Activated CD4-positive, alpha-beta memory T cell treated with anti-CD3 and anti-CD28 coated beads for 36 hours (primary cell): ENCODE data around the gene SUPT3H. TPM values are rescaled to one million over a fixed set of nuclear protein-coding genes. Genes with fewer than 3 reads are reported as not detected.

Experiments
- CTCF ChIA-PET: fragments of 350-600 bp; sonication (Branson Sonifier 250); formaldehyde crosslinking; loops from one replicate; lab custom pipeline; 2021; ENCODE audit warnings: antibody characterized with exemption, inconsistent platforms; lab: Charles Lee
- POLR2A ChIA-PET: fragments of 350-600 bp; sonication (Branson Sonifier 250); formaldehyde crosslinking; loops from one replicate; lab custom pipeline; 2021; ENCODE audit warnings: antibody characterized with exemption; lab: Charles Lee
- DNase-seq: peaks from one replicate; pipeline ENCODE4 v3.0.0-alpha.2; 2020
- H3K27ac Mint-ChIP-seq: one replicate; pipeline ENCODE4 v1.8.0; 2021; ENCODE audit warnings: mixed read lengths
- H3K27me3 Mint-ChIP-seq: one replicate; pipeline ENCODE4 v1.8.0; 2021; ENCODE audit warnings: mixed read lengths
- H3K36me3 Mint-ChIP-seq: one replicate; pipeline ENCODE4 v1.8.0; 2021; ENCODE audit warnings: mixed read lengths
- H3K4me1 Mint-ChIP-seq: one replicate; pipeline ENCODE4 v1.8.0; 2021; ENCODE audit warnings: low read depth, mixed read lengths
- H3K4me3 Mint-ChIP-seq: one replicate; pipeline ENCODE4 v1.8.0; 2021; ENCODE audit warnings: mild to moderate bottlenecking, mixed read lengths
- H3K9me3 Mint-ChIP-seq: one replicate; pipeline ENCODE4 v1.8.0; 2021; ENCODE audit warnings: mixed read lengths
- intact Hi-C: fragments of 100-400 bp; cut with micrococcal nuclease; formaldehyde crosslinking; loops from one replicate; pipeline ENCODE4 v1.15.1; 2023
- total RNA-seq, 2 experiments: library from RNA; stranded (reverse); gene quantifications; one replicate each; pipeline ENCODE4 v1.2.3, GENCODE V29; 2021

SUPT3H gene
- total RNA-seq, 2 experiments from 2014 or later: 17.4 to 18.2 TPM

DNA sequence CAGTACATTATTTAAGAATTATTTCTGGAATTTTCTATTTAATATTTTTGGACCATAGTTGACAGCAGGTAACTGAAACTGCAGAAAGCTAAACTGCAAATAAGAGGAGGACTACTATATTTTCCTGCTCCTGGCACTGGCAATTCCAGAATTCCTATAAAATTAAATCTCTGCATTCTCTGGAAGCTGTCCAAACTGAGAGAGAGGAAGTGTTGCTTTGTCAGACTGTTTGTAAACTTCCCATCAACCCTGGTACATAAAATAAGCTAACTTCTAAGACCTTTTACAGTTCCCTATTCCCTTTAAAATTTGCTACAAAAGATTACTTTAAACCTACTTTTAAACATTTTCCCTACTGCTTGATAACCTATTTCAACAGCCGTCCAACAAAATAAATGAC, 245.7 kb downstream of the SUPT3H start:
- ChIA-PET CTCF (no interaction called here), POLR2A (no interaction called here)
- H3K27me3 Mint-ChIP-seq: no peaks in the 10 kb centered on the region

DNA sequence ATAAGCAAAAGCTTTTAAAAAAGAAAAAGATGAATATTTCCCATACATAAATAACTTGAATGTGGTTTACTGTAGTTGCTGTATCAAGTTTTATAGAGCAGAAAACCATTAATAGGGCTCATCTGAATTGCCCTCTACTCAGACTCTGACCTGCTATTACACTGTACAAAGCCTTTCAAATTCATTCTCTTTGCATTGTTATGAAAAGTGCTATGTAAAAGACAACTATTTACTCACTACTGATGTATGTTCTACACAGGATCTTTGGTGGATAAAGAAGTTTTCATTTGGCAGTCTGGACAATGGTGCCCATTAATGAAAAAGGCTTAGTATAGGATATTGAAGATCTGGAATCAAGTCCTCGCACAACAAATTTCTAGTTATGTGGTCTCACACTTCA, 248.7 kb downstream of the SUPT3H start:
- ChIA-PET CTCF (no interaction called here), POLR2A (no interaction called here)
- Mint-ChIP-seq H3K27me3 (no peaks in the 10 kb centered on the region), H3K27ac (no peak overlapping the region), H3K4me1 (no peaks in the 10 kb centered on the region), H3K9me3 (no peaks in the 10 kb centered on the region), H3K4me3 (no peak overlapping the region), H3K36me3 (no peaks in the 10 kb centered on the region)
- DNase-seq: no peak
- intact Hi-C loops: no loop called here

More for the DNA sequence above, 245.7 kb downstream of the SUPT3H start:
- no peak for DNase-seq
- Mint-ChIP-seq H3K27ac (no peak overlapping the region), H3K9me3 (peaks cover 18% of the 10 kb centered on the region), H3K36me3 (peaks cover 13% of the 10 kb centered on the region), H3K4me3 (no peak overlapping the region), H3K4me1 (no peaks in the 10 kb centered on the region)
- intact Hi-C loops: no loop called here

GRCh38 chr6:45127185-45127584, 250.5 kb downstream of the SUPT3H start:
- Mint-ChIP-seq H3K9me3 (no peaks in the 10 kb centered on the region), H3K4me1 (no peaks in the 10 kb centered on the region), H3K36me3 (no peaks in the 10 kb centered on the region), H3K4me3 (no peak overlapping the region), H3K27ac (no peak overlapping the region), H3K27me3 (no peaks in the 10 kb centered on the region)
- ChIA-PET POLR2A (no interaction called here), CTCF (no interaction called here)
- intact Hi-C loops: no loop called here
- DNase-seq: no peak

DNA sequence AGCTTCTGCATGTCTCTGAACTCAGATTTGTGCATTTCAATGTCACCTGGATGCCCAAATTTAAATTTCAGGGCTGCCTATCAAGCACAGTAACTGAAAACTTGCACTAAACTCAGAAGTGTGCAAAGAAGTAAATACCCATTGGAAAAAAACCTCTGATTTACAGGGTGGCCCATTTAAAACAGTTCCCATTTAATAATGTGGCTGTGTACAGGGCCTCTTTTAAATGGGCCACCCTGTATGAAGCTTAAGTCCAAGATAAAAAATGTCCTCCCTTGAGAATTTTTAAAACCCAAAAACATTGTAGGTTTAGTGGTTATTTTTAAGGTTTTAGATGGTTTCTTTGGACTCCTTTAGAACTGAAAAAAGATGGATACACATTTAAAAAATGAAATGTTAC, 251.7 kb downstream of the SUPT3H start:
- no peaks in the 10 kb centered on the region for H3K27me3 Mint-ChIP-seq
- no peaks in the 10 kb centered on the region for H3K4me1 Mint-ChIP-seq
- no peak overlapping the region for H3K4me3 Mint-ChIP-seq
- no peak for DNase-seq
- H3K9me3 Mint-ChIP-seq: no peaks in the 10 kb centered on the region
- H3K36me3 Mint-ChIP-seq: no peaks in the 10 kb centered on the region
- ChIA-PET CTCF (no interaction called here), POLR2A (no interaction called here)
- intact Hi-C loops: no loop called here
- H3K27ac Mint-ChIP-seq: no peak overlapping the region

GRCh38 chr6:45123023-45123422, 254.7 kb downstream of the SUPT3H start:
- ChIA-PET CTCF (no interaction called here), POLR2A (no interaction called here)
- H3K36me3 Mint-ChIP-seq: no peaks in the 10 kb centered on the region
- H3K4me1 Mint-ChIP-seq: no peaks in the 10 kb centered on the region
- H3K27ac Mint-ChIP-seq: no peak overlapping the region
- H3K27me3 Mint-ChIP-seq: no peaks in the 10 kb centered on the region
- H3K9me3 Mint-ChIP-seq: no peaks in the 10 kb centered on the region
- intact Hi-C loops: no loop called here
- H3K4me3 Mint-ChIP-seq: no peak overlapping the region
- no peak for DNase-seq

DNA sequence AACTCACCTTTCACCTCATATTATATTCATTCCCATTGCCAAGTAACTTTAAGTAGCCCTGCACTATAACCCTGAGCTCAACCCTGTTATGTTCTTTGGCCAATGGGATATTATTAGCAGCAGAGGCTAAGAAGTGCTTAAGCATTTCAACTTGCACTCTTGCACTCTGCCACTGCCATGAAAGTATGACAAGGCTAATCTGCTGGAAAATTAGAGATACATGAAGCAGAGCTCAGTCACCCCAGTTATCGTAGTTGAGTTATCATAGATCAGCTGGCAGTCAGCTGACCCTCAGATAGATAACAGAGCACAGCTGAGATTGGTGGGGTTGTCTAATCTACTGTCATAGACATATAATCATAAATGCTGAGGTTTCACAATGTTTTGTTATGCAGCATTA, 259.0 kb downstream of the SUPT3H start:
- peaks cover 17% of the 10 kb centered on the region for H3K4me1 Mint-ChIP-seq
- no peak overlapping the region for H3K4me3 Mint-ChIP-seq
- no peaks in the 10 kb centered on the region for H3K9me3 Mint-ChIP-seq
- no peaks in the 10 kb centered on the region for H3K36me3 Mint-ChIP-seq
- CTCF ChIA-PET: no interaction called here
- DNase-seq: no peak
- POLR2A ChIA-PET: no interaction called here
- no peak overlapping the region for H3K27ac Mint-ChIP-seq
- no peaks in the 10 kb centered on the region for H3K27me3 Mint-ChIP-seq
- intact Hi-C loops: no loop called here

- ChIA-PET POLR2A (no interaction called here), CTCF (interaction anchor here (1.1 kb wide), 1 partner anchor 661 kb away, joined by 3 read pairs; no protein-coding TSS in a partner anchor)
- Mint-ChIP-seq H3K36me3 (no peaks in the 10 kb centered on the region), H3K4me3 (no peak overlapping the region), H3K27ac (no peak overlapping the region), H3K9me3 (no peaks in the 10 kb centered on the region), H3K4me1 (peaks cover 17% of the 10 kb centered on the region), H3K27me3 (no peaks in the 10 kb centered on the region)
- intact Hi-C loops: loop anchor here (1.0 kb wide), 1 partner anchor 47 kb away; no protein-coding TSS in a partner anchor
- DNase-seq: no peak
Measured at GRCh38 chr6:45116714-45117410, 260.9 kb downstream of the SUPT3H start.

GRCh38 chr6:45115696-45116095, 262.0 kb downstream of the SUPT3H start:
- Mint-ChIP-seq H3K4me1 (peaks cover 17% of the 10 kb centered on the region), H3K4me3 (no peak overlapping the region), H3K9me3 (no peaks in the 10 kb centered on the region), H3K27ac (no peak overlapping the region), H3K36me3 (no peaks in the 10 kb centered on the region), H3K27me3 (no peaks in the 10 kb centered on the region)
- no peak for DNase-seq
- intact Hi-C loops: loop anchor here (1.0 kb wide), 1 partner anchor 49 kb away; no protein-coding TSS in a partner anchor
- CTCF ChIA-PET: no interaction called here
- POLR2A ChIA-PET: no interaction called here

GRCh38 chr6:45112711-45113110, 265.0 kb downstream of the SUPT3H start:
- CTCF ChIA-PET: no interaction called here

DNA sequence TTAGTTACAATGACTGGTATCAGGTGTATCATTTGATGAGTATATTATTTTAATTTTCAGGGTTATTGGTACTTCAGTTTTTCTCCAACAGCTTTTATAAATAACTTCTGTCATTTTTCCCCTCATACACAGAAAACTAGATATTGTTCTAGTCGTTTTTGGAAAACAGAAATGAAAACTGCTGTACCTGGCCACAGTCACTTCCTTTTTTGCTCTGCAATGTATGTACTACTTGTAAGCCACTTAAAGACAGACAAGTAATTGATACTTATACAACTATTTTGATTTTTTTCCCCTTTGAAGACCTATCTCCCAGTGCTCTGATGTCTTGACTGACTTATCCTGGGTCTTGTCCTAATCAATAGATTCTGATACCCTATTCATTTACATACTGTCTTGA, 268.2 kb downstream of the SUPT3H start:
- Mint-ChIP-seq H3K4me3 (no peak overlapping the region), H3K36me3 (no peaks in the 10 kb centered on the region), H3K4me1 (peaks cover 9% of the 10 kb centered on the region), H3K27me3 (no peaks in the 10 kb centered on the region), H3K9me3 (no peaks in the 10 kb centered on the region), H3K27ac (no peak overlapping the region)
- CTCF ChIA-PET: no interaction called here
- intact Hi-C loops: no loop called here
- no peak for DNase-seq
- POLR2A ChIA-PET: no interaction called here

More at GRCh38 chr6:45112711-45113110, 265.0 kb downstream of the SUPT3H start:
- H3K27ac Mint-ChIP-seq: no peak overlapping the region
- H3K36me3 Mint-ChIP-seq: no peaks in the 10 kb centered on the region
- POLR2A ChIA-PET: no interaction called here
- intact Hi-C loops: no loop called here
- no peaks in the 10 kb centered on the region for H3K9me3 Mint-ChIP-seq
- DNase-seq: no peak
- H3K4me1 Mint-ChIP-seq: peaks cover 27% of the 10 kb centered on the region
- no peak overlapping the region for H3K4me3 Mint-ChIP-seq
- H3K27me3 Mint-ChIP-seq: no peaks in the 10 kb centered on the region

DNA sequence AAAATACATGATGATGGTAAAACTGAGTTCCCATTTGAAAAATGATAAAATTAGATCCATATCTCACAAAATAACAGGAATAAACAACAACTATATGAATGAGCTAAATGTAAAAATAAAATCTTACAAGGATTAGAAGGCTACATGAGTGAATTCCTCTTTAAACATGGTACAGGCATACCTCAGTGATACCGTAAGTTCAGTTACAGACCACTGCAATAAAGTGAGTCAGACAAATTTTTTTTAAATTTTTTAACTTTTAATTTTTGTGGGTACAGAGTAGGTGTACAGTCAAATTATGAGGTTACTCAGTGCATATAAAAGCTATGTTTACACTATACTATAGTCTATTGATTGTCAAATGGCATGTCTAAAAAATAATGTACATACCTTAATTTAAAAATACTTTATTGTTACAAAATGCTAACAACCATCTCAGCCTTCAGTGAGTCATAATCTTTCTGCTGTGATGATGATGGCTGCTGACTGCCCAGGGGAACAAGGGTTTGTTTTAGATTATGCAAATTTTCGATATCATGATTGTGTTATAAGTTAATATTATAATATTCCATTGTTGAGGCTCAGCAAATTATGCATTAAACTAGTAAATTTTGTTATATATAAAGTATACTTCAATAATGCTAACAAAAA, 272.4 kb downstream of the SUPT3H start:
- Mint-ChIP-seq H3K4me1 (peaks cover 9% of the 10 kb centered on the region), H3K27ac (no peak overlapping the region), H3K4me3 (no peak overlapping the region), H3K27me3 (no peaks in the 10 kb centered on the region), H3K9me3 (no peaks in the 10 kb centered on the region), H3K36me3 (no peaks in the 10 kb centered on the region)
- ChIA-PET CTCF (no interaction called here), POLR2A (no interaction called here)
- DNase-seq: no peak
- intact Hi-C loops: no loop called here

DNA sequence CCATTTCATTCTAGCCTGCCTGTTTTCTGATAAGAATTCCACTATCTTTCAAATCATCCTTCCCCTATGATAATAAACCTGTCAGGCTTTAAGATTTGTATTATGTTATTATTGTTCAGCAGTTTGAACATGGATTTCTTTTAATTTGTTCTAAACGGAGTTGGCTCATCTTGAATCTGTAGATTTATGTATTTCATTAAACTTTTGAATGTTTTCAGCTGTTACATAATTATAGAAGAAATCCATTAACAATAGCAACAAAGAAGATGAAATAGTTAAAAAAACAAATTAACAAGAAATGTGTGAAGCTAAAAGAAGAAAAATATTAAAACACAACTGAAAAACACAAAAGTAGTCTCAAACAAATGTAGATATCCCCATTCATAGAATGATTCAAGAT, 273.3 kb downstream of the SUPT3H start:
- POLR2A ChIA-PET: no interaction called here
- intact Hi-C loops: no loop called here

GRCh38 chr6:45098256-45098655, 279.5 kb downstream of the SUPT3H start:
- Mint-ChIP-seq H3K27me3 (no peaks in the 10 kb centered on the region), H3K27ac (no peak overlapping the region), H3K4me1 (no peaks in the 10 kb centered on the region), H3K36me3 (peaks cover 1% of the 10 kb centered on the region), H3K9me3 (no peaks in the 10 kb centered on the region), H3K4me3 (no peak overlapping the region)
- ChIA-PET CTCF (no interaction called here), POLR2A (no interaction called here)
- no peak for DNase-seq
- intact Hi-C loops: no loop called here

More for the DNA sequence above, 273.3 kb downstream of the SUPT3H start:
- Mint-ChIP-seq H3K4me1 (peaks cover 1% of the 10 kb centered on the region), H3K4me3 (no peak overlapping the region), H3K36me3 (no peaks in the 10 kb centered on the region), H3K27ac (no peak overlapping the region), H3K9me3 (no peaks in the 10 kb centered on the region), H3K27me3 (no peaks in the 10 kb centered on the region)
- DNase-seq: no peak
- CTCF ChIA-PET: no interaction called here
